ENCODE measurements around the gene PCDHGA5.
"Not testable (repeated sequence)": the region's sequence is repeated elsewhere in the genome, so short reads cannot be mapped to it uniquely, and the experiment has no call there.

The PCDHGA5 gene

DNA sequence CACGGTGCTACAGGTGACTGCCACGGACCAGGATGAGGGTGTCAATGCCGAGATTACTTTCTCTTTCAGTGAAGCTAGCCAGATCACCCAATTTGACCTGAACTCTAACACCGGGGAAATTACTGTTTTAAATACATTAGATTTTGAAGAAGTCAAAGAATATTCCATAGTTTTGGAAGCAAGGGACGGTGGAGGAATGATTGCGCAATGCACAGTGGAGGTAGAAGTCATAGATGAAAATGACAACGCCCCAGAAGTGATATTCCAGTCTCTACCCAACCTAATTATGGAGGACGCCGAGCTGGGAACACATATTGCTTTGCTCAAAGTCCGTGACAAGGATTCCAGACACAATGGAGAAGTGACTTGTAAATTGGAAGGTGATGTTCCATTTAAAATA lies 24.7 kb downstream of the PCDHGA5 start:
- H3K27me3 ChIP-seq (ENCODE audit: insufficient read depth, low read length, poor library complexity): no peaks in the 10 kb centered on the region
- H3K79me1 ChIP-seq (ENCODE audit: low read length): no peaks in the 10 kb centered on the region
- H3K79me2 ChIP-seq (ENCODE audit: control insufficient read depth, insufficient read depth, low read length): no peaks in the 10 kb centered on the region
- H2AK5ac ChIP-seq (ENCODE audit: low read length): no peak overlapping the region
- no peak overlapping the region for H4K5ac ChIP-seq (ENCODE audit: low read length)
- H3K18ac ChIP-seq (ENCODE audit: low read length): no peak overlapping the region
- H2BK15ac ChIP-seq (replicated peaks; ENCODE audit: low read depth): no peak overlapping the region
- H3K23ac ChIP-seq (ENCODE audit: low read length): no peak overlapping the region
- H3K4me3 ChIP-seq (ENCODE audit: low read length): no peak overlapping the region
- no CpG with 5 or more reads among the region's 10 CpGs for WGBS (ENCODE audit: extremely low coverage, insufficient coverage, low lambda C conversion rate)
- no peak overlapping the region for H3K4me2 ChIP-seq (ENCODE audit: low read length)
- no peak overlapping the region for H3K27ac ChIP-seq (ENCODE audit: low read depth, low read length)
- H3K4ac ChIP-seq (ENCODE audit: low read depth, low read length): no peak overlapping the region
- H2BK120ac ChIP-seq (ENCODE audit: low read depth, low read length): no peak overlapping the region
- no peaks in the 10 kb centered on the region for H3K4me1 ChIP-seq (ENCODE audit: control insufficient read depth, low read depth, low read length)
- no peak overlapping the region for H2BK5ac ChIP-seq (ENCODE audit: low read length)
- no peak overlapping the region for H3K56ac ChIP-seq (ENCODE audit: low read length)
- DNase-seq: no peak
- no peak overlapping the region for H4K8ac ChIP-seq (ENCODE audit: low read depth, low read length)
- no peak overlapping the region for H3K9ac ChIP-seq (ENCODE audit: low read length)
- no peaks in the 10 kb centered on the region for H3K36me3 ChIP-seq (ENCODE audit: control insufficient read depth, insufficient read depth, low read length)

DNA sequence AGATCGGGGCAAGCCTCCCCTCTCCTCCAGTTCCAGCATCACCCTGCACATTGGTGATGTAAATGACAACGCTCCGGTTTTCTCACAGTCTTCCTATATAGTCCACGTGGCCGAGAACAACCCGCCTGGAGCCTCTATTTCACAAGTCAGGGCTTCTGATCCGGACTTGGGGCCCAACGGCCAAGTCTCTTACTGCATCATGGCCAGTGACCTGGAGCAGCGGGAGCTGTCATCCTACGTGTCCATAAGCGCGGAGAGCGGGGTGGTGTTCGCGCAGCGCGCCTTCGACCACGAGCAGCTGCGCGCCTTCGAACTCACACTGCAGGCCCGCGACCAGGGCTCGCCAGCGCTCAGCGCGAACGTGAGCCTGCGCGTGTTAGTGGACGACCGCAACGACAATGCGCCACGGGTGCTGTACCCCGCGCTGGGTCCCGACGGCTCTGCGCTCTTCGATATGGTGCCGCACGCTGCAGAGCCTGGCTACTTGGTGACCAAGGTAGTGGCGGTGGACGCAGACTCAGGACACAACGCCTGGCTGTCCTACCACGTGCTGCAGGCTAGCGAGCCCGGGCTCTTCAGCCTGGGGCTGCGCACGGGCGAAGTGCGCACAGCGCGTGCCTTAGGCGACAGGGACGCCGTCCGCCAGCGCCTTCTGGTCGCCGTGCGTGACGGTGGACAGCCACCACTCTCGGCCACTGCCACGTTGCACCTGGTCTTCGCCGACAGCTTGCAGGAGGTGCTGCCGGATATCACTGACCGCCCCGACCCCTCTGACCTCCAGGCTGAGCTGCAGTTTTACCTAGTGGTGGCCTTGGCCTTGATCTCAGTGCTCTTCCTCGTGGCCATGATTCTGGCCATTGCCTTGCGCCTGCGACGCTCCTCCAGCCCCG lies 25.4 kb downstream of the PCDHGA5 start:
- Histone ChIP-seq H3K27me3 (ENCODE audit: insufficient read depth, low read length, poor library complexity) (no peaks in the 10 kb centered on the region), H3K4ac (ENCODE audit: low read depth, low read length) (no peak overlapping the region), H2AK5ac (ENCODE audit: low read length) (no peak overlapping the region), H3K4me3 (ENCODE audit: low read length) (no peak overlapping the region), H4K5ac (ENCODE audit: low read length) (no peak overlapping the region), H2BK15ac (replicated peaks; ENCODE audit: low read depth) (no peak overlapping the region), H3K27ac (ENCODE audit: low read depth, low read length) (no peak overlapping the region), H2BK120ac (ENCODE audit: low read depth, low read length) (no peak overlapping the region), H3K4me1 (ENCODE audit: control insufficient read depth, low read depth, low read length) (no peaks in the 10 kb centered on the region), H3K79me1 (ENCODE audit: low read length) (no peaks in the 10 kb centered on the region), H4K8ac (ENCODE audit: low read depth, low read length) (no peak overlapping the region), H3K18ac (ENCODE audit: low read length) (no peak overlapping the region), H3K79me2 (ENCODE audit: control insufficient read depth, insufficient read depth, low read length) (no peaks in the 10 kb centered on the region), H3K36me3 (ENCODE audit: control insufficient read depth, insufficient read depth, low read length) (no peaks in the 10 kb centered on the region), H3K9ac (ENCODE audit: low read length) (no peak overlapping the region), H2BK5ac (ENCODE audit: low read length) (no peak overlapping the region), H3K23ac (ENCODE audit: low read length) (no peak overlapping the region), H3K4me2 (ENCODE audit: low read length) (no peak overlapping the region), H3K56ac (ENCODE audit: low read length) (no peak overlapping the region)
- no CpG with 5 or more reads among the region's 77 CpGs for WGBS (ENCODE audit: extremely low coverage, insufficient coverage, low lambda C conversion rate)
- DNase-seq: no peak

DNA sequence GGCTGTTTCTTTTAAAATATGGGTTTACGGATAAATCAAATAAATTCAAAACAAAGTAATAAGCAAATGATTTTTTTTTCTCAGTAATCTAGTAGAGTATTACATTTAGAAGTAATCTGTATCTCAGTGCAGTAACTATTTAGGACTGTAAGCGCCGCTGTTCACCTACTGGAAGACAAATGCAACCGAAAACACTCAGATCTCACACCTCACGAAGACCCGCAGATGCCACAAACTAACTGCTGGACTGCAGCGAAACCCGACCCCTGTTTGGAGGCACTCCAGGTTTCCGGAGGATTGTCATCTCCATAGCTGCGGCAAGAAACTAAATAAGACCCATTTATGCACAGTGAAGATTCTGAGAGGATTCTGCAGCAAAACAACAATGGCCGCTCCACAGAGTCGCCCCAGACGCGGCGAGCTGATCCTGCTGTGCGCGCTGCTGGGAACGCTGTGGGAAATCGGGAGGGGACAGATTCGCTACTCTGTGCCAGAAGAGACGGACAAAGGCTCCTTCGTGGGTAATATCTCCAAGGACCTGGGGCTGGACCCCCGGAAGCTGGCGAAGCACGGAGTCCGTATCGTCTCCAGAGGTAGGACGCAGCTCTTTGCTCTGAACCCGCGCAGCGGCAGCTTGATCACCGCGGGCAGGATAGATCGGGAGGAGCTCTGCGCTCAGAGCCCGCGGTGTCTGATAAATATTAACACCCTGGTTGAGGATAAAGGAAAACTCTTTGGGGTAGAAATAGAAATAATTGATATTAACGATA lies 28.7 kb downstream of the PCDHGA5 start, which contains the start of gene PCDHGA8:
Gene PCDHGA8, plus strand, starts transcription at position 205 of the 770 bp plus-strand sequence. Its CDS starts 181 bp downstream, at position 386.
- Histone ChIP-seq H2BK120ac (ENCODE audit: low read depth, low read length) (no peak within 1 kb of the TSS), H2BK5ac (ENCODE audit: low read length) (no peak within 1 kb of the TSS), H3K27ac (ENCODE audit: low read depth, low read length) (no peak within 1 kb of the TSS), H2BK15ac (replicated peaks; ENCODE audit: low read depth) (no peak within 1 kb of the TSS), H3K79me1 (ENCODE audit: low read length) (no peaks in the 10 kb centered on the region), H3K79me2 (ENCODE audit: control insufficient read depth, insufficient read depth, low read length) (no peaks in the 10 kb centered on the region), H3K4me2 (ENCODE audit: low read length) (no peak within 1 kb of the TSS), H3K36me3 (ENCODE audit: control insufficient read depth, insufficient read depth, low read length) (no peaks in the 10 kb centered on the region), H3K27me3 (ENCODE audit: insufficient read depth, low read length, poor library complexity) (no peaks in the 10 kb centered on the region), H3K4ac (ENCODE audit: low read depth, low read length) (no peak within 1 kb of the TSS), H4K5ac (ENCODE audit: low read length) (no peak within 1 kb of the TSS), H3K4me3 (ENCODE audit: low read length) (no peak within 1 kb of the TSS), H3K18ac (ENCODE audit: low read length) (no peak within 1 kb of the TSS), H4K8ac (ENCODE audit: low read depth, low read length) (no peak within 1 kb of the TSS), H3K56ac (ENCODE audit: low read length) (no peak within 1 kb of the TSS), H3K4me1 (ENCODE audit: control insufficient read depth, low read depth, low read length) (no peaks in the 10 kb centered on the region), H3K23ac (ENCODE audit: low read length) (no peak within 1 kb of the TSS), H3K9ac (ENCODE audit: low read length) (no peak within 1 kb of the TSS), H2AK5ac (ENCODE audit: low read length) (no peak within 1 kb of the TSS)
- 100% methylated on average over 1 of the region's 38 CpGs for WGBS (ENCODE audit: extremely low coverage, insufficient coverage, low lambda C conversion rate)
- DNase-seq: no peak

DNA sequence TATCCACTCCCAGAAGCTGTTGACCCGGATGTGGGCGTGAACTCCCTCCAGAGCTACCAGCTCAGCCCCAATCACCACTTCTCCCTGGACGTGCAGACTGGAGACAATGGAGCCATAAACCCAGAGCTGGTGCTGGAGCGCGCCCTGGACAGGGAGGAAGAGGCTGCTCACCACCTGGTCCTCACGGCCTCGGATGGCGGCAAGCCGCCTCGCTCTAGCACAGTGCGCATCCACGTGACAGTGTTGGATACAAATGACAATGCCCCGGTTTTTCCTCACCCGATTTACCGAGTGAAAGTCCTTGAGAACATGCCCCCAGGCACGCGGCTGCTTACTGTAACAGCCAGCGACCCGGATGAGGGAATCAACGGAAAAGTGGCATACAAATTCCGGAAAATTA lies 29.3 kb downstream of the PCDHGA5 start:
- H3K23ac ChIP-seq (ENCODE audit: low read length): no peak overlapping the region
- H3K79me2 ChIP-seq (ENCODE audit: control insufficient read depth, insufficient read depth, low read length): no peaks in the 10 kb centered on the region
- H3K9ac ChIP-seq (ENCODE audit: low read length): no peak overlapping the region
- no peaks in the 10 kb centered on the region for H3K36me3 ChIP-seq (ENCODE audit: control insufficient read depth, insufficient read depth, low read length)
- DNase-seq: no peak
- no peaks in the 10 kb centered on the region for H3K4me1 ChIP-seq (ENCODE audit: control insufficient read depth, low read depth, low read length)
- no peak overlapping the region for H2BK120ac ChIP-seq (ENCODE audit: low read depth, low read length)
- H3K18ac ChIP-seq (ENCODE audit: low read length): no peak overlapping the region
- no peaks in the 10 kb centered on the region for H3K79me1 ChIP-seq (ENCODE audit: low read length)
- H3K27ac ChIP-seq (ENCODE audit: low read depth, low read length): no peak overlapping the region
- no CpG with 5 or more reads among the region's 21 CpGs for WGBS (ENCODE audit: extremely low coverage, insufficient coverage, low lambda C conversion rate)
- no peak overlapping the region for H3K4me2 ChIP-seq (ENCODE audit: low read length)
- H2AK5ac ChIP-seq (ENCODE audit: low read length): no peak overlapping the region
- no peak overlapping the region for H2BK5ac ChIP-seq (ENCODE audit: low read length)
- H3K56ac ChIP-seq (ENCODE audit: low read length): no peak overlapping the region
- no peak overlapping the region for H4K8ac ChIP-seq (ENCODE audit: low read depth, low read length)
- H3K4ac ChIP-seq (ENCODE audit: low read depth, low read length): no peak overlapping the region
- no peak overlapping the region for H4K5ac ChIP-seq (ENCODE audit: low read length)
- no peaks in the 10 kb centered on the region for H3K27me3 ChIP-seq (ENCODE audit: insufficient read depth, low read length, poor library complexity)
- H2BK15ac ChIP-seq (replicated peaks; ENCODE audit: low read depth): no peak overlapping the region
- no peak overlapping the region for H3K4me3 ChIP-seq (ENCODE audit: low read length)

DNA sequence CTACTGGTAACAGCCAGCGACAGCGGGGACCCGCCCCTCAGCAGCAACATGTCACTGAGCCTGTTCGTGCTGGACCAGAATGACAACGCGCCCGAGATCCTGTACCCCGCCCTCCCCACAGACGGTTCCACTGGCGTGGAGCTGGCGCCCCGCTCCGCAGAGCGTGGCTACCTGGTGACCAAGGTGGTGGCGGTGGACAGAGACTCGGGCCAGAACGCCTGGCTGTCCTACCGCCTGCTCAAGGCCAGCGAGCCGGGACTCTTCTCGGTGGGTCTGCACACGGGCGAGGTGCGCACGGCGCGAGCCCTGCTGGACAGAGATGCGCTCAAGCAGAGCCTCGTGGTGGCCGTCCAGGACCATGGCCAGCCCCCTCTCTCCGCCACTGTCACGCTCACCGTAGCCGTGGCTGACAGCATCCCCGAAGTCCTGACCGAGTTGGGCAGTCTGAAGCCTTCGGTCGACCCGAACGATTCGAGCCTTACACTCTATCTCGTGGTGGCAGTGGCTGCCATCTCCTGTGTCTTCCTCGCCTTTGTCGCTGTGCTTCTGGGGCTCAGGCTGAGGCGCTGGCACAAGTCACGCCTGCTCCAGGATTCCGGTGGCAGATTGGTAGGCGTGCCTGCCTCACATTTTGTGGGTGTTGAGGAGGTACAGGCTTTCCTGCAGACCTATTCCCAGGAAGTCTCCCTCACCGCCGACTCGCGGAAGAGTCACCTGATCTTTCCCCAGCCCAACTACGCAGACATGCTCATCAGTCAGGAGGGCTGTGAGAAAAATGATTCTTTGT lies 30.6 kb downstream of the PCDHGA5 start:
- not testable (repeated sequence) for H3K23ac ChIP-seq (ENCODE audit: low read length); H3K4me1 ChIP-seq (ENCODE audit: control insufficient read depth, low read depth, low read length); H3K9ac ChIP-seq (ENCODE audit: low read length); H3K27me3 ChIP-seq (ENCODE audit: insufficient read depth, low read length, poor library complexity); H2BK120ac ChIP-seq (ENCODE audit: low read depth, low read length); H3K27ac ChIP-seq (ENCODE audit: low read depth, low read length); H3K4me3 ChIP-seq (ENCODE audit: low read length); DNase-seq; H2BK15ac ChIP-seq (replicated peaks; ENCODE audit: low read depth); H3K4ac ChIP-seq (ENCODE audit: low read depth, low read length); H3K4me2 ChIP-seq (ENCODE audit: low read length); H3K18ac ChIP-seq (ENCODE audit: low read length); H4K5ac ChIP-seq (ENCODE audit: low read length); H3K36me3 ChIP-seq (ENCODE audit: control insufficient read depth, insufficient read depth, low read length); H2BK5ac ChIP-seq (ENCODE audit: low read length); H2AK5ac ChIP-seq (ENCODE audit: low read length); H3K79me2 ChIP-seq (ENCODE audit: control insufficient read depth, insufficient read depth, low read length); H3K56ac ChIP-seq (ENCODE audit: low read length); H3K79me1 ChIP-seq (ENCODE audit: low read length); H4K8ac ChIP-seq (ENCODE audit: low read depth, low read length)
- no CpG with 5 or more reads among the region's 53 CpGs for WGBS (ENCODE audit: extremely low coverage, insufficient coverage, low lambda C conversion rate)
